Measurements from ENCODE around the gene PTPRE. TPM values are rescaled to one million over a fixed set of nuclear protein-coding genes. Genes with fewer than 3 reads are reported as not detected.

PTPRE gene
- total RNA-seq, 1 experiment from 2014 or later: 0.70 TPM

GRCh38 chr10:128121750-128122412 lies 215.0 kb downstream of the PTPRE start:
- Histone ChIP-seq H4K5ac (ENCODE audit: insufficient read length, low read depth, low read length) (no peak overlapping the region), H4K20me1 (ENCODE audit: control insufficient read depth, insufficient read depth, insufficient read length) (no peaks in the 10 kb centered on the region), H3K14ac (ENCODE audit: insufficient read depth, low read length) (no peak overlapping the region), H3K9me3 (ENCODE audit: control insufficient read depth, low read depth, low read length) (no peaks in the 10 kb centered on the region), H3K4me2 (ENCODE audit: insufficient read depth, insufficient read length, low read length) (no peak overlapping the region), H2AK5ac (ENCODE audit: insufficient read length, low read length) (no peak overlapping the region), H3K56ac (ENCODE audit: insufficient read length, low read depth, low read length) (no peak overlapping the region), H2AFZ (ENCODE audit: low read length) (no peak overlapping the region), H3K18ac (ENCODE audit: insufficient read length, low read depth, low read length) (no peak overlapping the region), H3K27ac (ENCODE audit: insufficient read length, low read depth, low read length) (no peak overlapping the region), H3K4me1 (ENCODE audit: insufficient read depth, low read length) (peaks cover 3% of the 10 kb centered on the region; the same call in 1 of the 2 replicates), H3K27me3 (ENCODE audit: insufficient read depth, low read length) (no peaks in the 10 kb centered on the region), H2BK20ac (ENCODE audit: low read depth, low read length, poor library complexity, severe bottlenecking) (no peak overlapping the region), H4K91ac (ENCODE audit: insufficient read length, low read depth, low read length) (no peak overlapping the region), H3K79me2 (ENCODE audit: insufficient read depth, low read length) (peaks cover 17% of the 10 kb centered on the region; the same call in 1 of the 2 replicates), H2BK120ac (ENCODE audit: low read depth, low read length, poor library complexity, severe bottlenecking) (no peak overlapping the region), H3K4ac (ENCODE audit: low read depth, low read length) (no peak overlapping the region), H3K79me1 (ENCODE audit: insufficient read depth, low read depth, low read length, poor library complexity, severe bottlenecking) (peaks cover 3% of the 10 kb centered on the region), H2BK15ac (ENCODE audit: low read depth, low read length) (no peak overlapping the region), H3T11ph (ENCODE audit: low read length) (no peak overlapping the region), H3K23ac (ENCODE audit: insufficient read length, low read depth, low read length) (no peak overlapping the region), H3K9ac (ENCODE audit: extremely low read depth, insufficient read length, low read length) (no peak overlapping the region), H3K23me2 (ENCODE audit: insufficient read length, low read depth, low read length, poor library complexity, severe bottlenecking) (peaks cover 7% of the 10 kb centered on the region), H2BK5ac (ENCODE audit: insufficient read length, low read length) (no peak overlapping the region), H4K8ac (replicated peaks; ENCODE audit: insufficient read length, low read depth, low read length) (no peak overlapping the region), H2BK12ac (ENCODE audit: insufficient read length, low read depth, low read length) (no peak overlapping the region)
- H3K27me3 Mint-ChIP-seq (ENCODE audit: low read depth): no peaks in the 10 kb centered on the region; the same call in 1 of the 2 replicates
- H3K9me3 Mint-ChIP-seq: peaks cover 0 to 2% of the 10 kb centered on the region in 2 experiments; a peak in 1 of 5 replicates
- no peak for DNase-seq
- H3K27ac Mint-ChIP-seq: no peak overlapping the region
- peaks cover 33 to 56% (median 46%) of the 10 kb centered on the region in 3 experiments for H3K36me3 Mint-ChIP-seq (ENCODE audit: insufficient read depth in 1 of 3, low read depth in 3 of 3)
- peaks cover 16 to 21% of the 10 kb centered on the region in 2 experiments for H3K4me1 Mint-ChIP-seq
- H3K4me3 Mint-ChIP-seq: no peak overlapping the region
- WGBS (ENCODE audit: extremely low coverage, insufficient read length, low lambda C conversion rate): no CpG with 5 or more reads among the region's 5 CpGs
- TF ChIP-seq CTCF (conservative IDR thresholded peaks at IDR 0.05): no peak

Measured in H9 (cell line).